ENCODE results near the gene KRTAP4-12.
"Not testable (repeated sequence)": the region's sequence is repeated elsewhere in the genome, so short reads cannot be mapped to it uniquely, and the experiment has no call there.

KRTAP4-12 gene

GRCh38 chr17:41153856-41154255, 29.9 kb upstream of the KRTAP4-12 start:
- peak in 2 of 3 donors; percentile 30 to 47 for DNase-seq
- Histone ChIP-seq H3K27ac (ENCODE audit: insufficient read depth in 1 of 2, low read depth in 1 of 2, low read length in 2 of 2, poor library complexity in 1 of 2, severe bottlenecking in 2 of 2) (no peak overlapping the region), H3K36me3 (ENCODE audit: control insufficient read depth in 4 of 4, insufficient read depth in 4 of 4, low read length in 3 of 4) (no peaks in the 10 kb centered on the region), H3K9me3 (ENCODE audit: control extremely low read depth in 1 of 5, control insufficient read depth in 4 of 5, insufficient read depth in 2 of 5, low read depth in 1 of 5, low read length in 4 of 5) (peaks cover 0 to 3% (median 0%) of the 10 kb centered on the region in 5 experiments), H3K4me1 (ENCODE audit: control extremely low read depth in 1 of 4, control insufficient read depth in 4 of 4, insufficient read depth in 4 of 4, low read length in 3 of 4) (peaks cover 0 to 8% (median 0%) of the 10 kb centered on the region in 4 experiments), H3K27me3 (replicated peaks in 2 of 5; ENCODE audit: control insufficient read depth in 4 of 5, insufficient read depth in 5 of 5, low read length in 4 of 5) (peaks cover 0 to 3% (median 0%) of the 10 kb centered on the region in 5 experiments), H3K4me3 (ENCODE audit: control insufficient read depth in 1 of 7, extremely low read depth in 1 of 7, insufficient read depth in 4 of 7, low read depth in 2 of 7, low read length in 6 of 7) (no peak overlapping the region)
- WGBS (ENCODE audit: insufficient coverage) = 20% methylated on average over 1 of the region's 2 CpGs
- ChIA-PET CTCF (no interaction called here), POLR2A (no interaction called here)

DNA sequence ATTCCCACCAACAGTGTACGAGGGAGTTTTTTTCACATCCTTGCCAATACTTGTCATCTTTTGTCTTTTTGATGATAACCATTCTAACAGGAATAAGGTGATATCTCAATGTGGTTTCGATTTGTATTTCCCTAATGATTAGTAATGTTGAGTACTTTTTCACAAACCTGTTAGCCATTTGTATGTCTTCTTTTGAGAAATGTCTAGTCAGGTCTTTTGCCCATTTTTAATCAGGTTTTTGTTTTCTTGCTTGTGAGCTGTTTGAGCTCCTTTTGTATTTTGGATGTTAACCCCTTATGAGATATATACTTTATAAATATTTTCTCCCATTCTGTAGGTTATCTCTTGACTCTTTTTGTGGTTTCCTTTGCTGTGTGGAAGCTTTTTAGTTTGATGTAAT, 27.5 kb upstream of the KRTAP4-12 start:
- CTCF ChIA-PET = no interaction called here
- 100% methylated on average over 1 of the region's 2 CpGs for WGBS (ENCODE audit: insufficient coverage)

DNA sequence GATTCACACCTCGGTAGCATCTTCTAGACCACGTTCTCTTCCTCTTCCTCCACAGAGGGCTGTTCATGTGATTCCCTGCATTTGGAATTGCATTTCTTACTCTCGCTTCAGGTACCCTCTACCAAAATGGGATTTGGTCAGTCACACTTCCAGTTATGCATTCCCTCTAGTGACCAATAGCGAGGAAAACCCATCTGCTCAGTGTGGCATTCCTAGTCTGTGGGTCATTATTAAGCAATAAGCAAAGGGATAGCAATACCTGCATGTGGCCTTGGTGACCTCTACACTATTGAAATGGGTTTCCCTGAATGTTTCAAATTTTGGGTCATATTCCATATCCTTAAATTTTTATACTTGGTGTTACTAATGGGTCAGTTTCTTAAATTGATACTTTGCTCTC, 26.0 kb upstream of the KRTAP4-12 start:
- Histone ChIP-seq H3K27ac (ENCODE audit: insufficient read depth in 1 of 2, low read depth in 1 of 2, low read length in 2 of 2, poor library complexity in 1 of 2, severe bottlenecking in 2 of 2) (no peak overlapping the region), H3K4me3 (ENCODE audit: control insufficient read depth in 1 of 7, extremely low read depth in 1 of 7, insufficient read depth in 4 of 7, low read depth in 2 of 7, low read length in 6 of 7) (no peak overlapping the region), H3K27me3 (replicated peaks in 2 of 5; ENCODE audit: control insufficient read depth in 4 of 5, insufficient read depth in 5 of 5, low read length in 4 of 5) (peaks cover 0 to 3% (median 0%) of the 10 kb centered on the region in 5 experiments), H3K4me1 (ENCODE audit: control extremely low read depth in 1 of 4, control insufficient read depth in 4 of 4, insufficient read depth in 4 of 4, low read length in 3 of 4) (peaks cover 0 to 8% (median 0%) of the 10 kb centered on the region in 4 experiments), H3K36me3 (ENCODE audit: control insufficient read depth in 4 of 4, insufficient read depth in 4 of 4, low read length in 3 of 4) (no peaks in the 10 kb centered on the region), H3K9me3 (ENCODE audit: control extremely low read depth in 1 of 5, control insufficient read depth in 4 of 5, insufficient read depth in 2 of 5, low read depth in 1 of 5, low read length in 4 of 5) (peaks cover 0 to 3% (median 0%) of the 10 kb centered on the region in 5 experiments)
- POLR2A ChIA-PET = no interaction called here
- DNase-seq = no peak
- CTCF ChIA-PET = interaction anchor here (0.6 kb wide), 1 partner anchor 9 kb away, joined by 3 read pairs; no protein-coding TSS in a partner anchor
- WGBS (ENCODE audit: insufficient coverage) = 95% methylated on average over 4 of the region's 4 CpGs

More for the DNA sequence above, 27.5 kb upstream of the KRTAP4-12 start:
- Histone ChIP-seq H3K27me3 (replicated peaks in 2 of 5; ENCODE audit: control insufficient read depth in 4 of 5, insufficient read depth in 5 of 5, low read length in 4 of 5) (peaks cover 0 to 3% (median 0%) of the 10 kb centered on the region in 5 experiments), H3K27ac (ENCODE audit: insufficient read depth in 1 of 2, low read depth in 1 of 2, low read length in 2 of 2, poor library complexity in 1 of 2, severe bottlenecking in 2 of 2) (no peak overlapping the region), H3K9me3 (ENCODE audit: control extremely low read depth in 1 of 5, control insufficient read depth in 4 of 5, insufficient read depth in 2 of 5, low read depth in 1 of 5, low read length in 4 of 5) (peaks cover 0 to 3% (median 0%) of the 10 kb centered on the region in 5 experiments), H3K4me3 (ENCODE audit: control insufficient read depth in 1 of 7, extremely low read depth in 1 of 7, insufficient read depth in 4 of 7, low read depth in 2 of 7, low read length in 6 of 7) (no peak overlapping the region), H3K4me1 (ENCODE audit: control extremely low read depth in 1 of 4, control insufficient read depth in 4 of 4, insufficient read depth in 4 of 4, low read length in 3 of 4) (peaks cover 0 to 8% (median 0%) of the 10 kb centered on the region in 4 experiments), H3K36me3 (ENCODE audit: control insufficient read depth in 4 of 4, insufficient read depth in 4 of 4, low read length in 3 of 4) (no peaks in the 10 kb centered on the region)
- POLR2A ChIA-PET = no interaction called here
- DNase-seq = no peak

- peaks cover 0 to 8% (median 0%) of the 10 kb centered on the region in 4 experiments for H3K4me1 ChIP-seq (ENCODE audit: control extremely low read depth in 1 of 4, control insufficient read depth in 4 of 4, insufficient read depth in 4 of 4, low read length in 3 of 4)
- DNase-seq = no peak
- 50% methylated on average over 2 of the region's 2 CpGs for WGBS (ENCODE audit: insufficient coverage)
- H3K27me3 ChIP-seq (replicated peaks in 2 of 5; ENCODE audit: control insufficient read depth in 4 of 5, insufficient read depth in 5 of 5, low read length in 4 of 5) = peaks cover 0 to 3% (median 0%) of the 10 kb centered on the region in 5 experiments
- ChIA-PET POLR2A (no interaction called here), CTCF (no interaction called here)
- H3K36me3 ChIP-seq (ENCODE audit: control insufficient read depth in 4 of 4, insufficient read depth in 4 of 4, low read length in 3 of 4) = no peaks in the 10 kb centered on the region
- H3K27ac ChIP-seq (ENCODE audit: insufficient read depth in 1 of 2, low read depth in 1 of 2, low read length in 2 of 2, poor library complexity in 1 of 2, severe bottlenecking in 2 of 2) = no peak within 1 kb of the TSS
- peaks cover 0 to 3% (median 0%) of the 10 kb centered on the region in 5 experiments for H3K9me3 ChIP-seq (ENCODE audit: control extremely low read depth in 1 of 5, control insufficient read depth in 4 of 5, insufficient read depth in 2 of 5, low read depth in 1 of 5, low read length in 4 of 5)
- H3K4me3 ChIP-seq (ENCODE audit: control insufficient read depth in 1 of 7, extremely low read depth in 1 of 7, insufficient read depth in 4 of 7, low read depth in 2 of 7, low read length in 6 of 7) = no peak within 1 kb of the TSS
These were observed 25.6 kb upstream of the KRTAP4-12 start, which contains the start of gene KRTAP4-5 for GRCh38 chr17:41149652-41149985. Gene KRTAP4-5, minus strand, starts transcription at chr17:41149825. Its CDS starts 58 bp downstream, at chr17:41149767.

GRCh38 chr17:41148971-41149651, 25.1 kb upstream of the KRTAP4-12 start:
- POLR2A ChIA-PET; H3K27ac ChIP-seq (ENCODE audit: insufficient read depth in 1 of 2, low read depth in 1 of 2, low read length in 2 of 2, poor library complexity in 1 of 2, severe bottlenecking in 2 of 2); CTCF ChIA-PET; H3K9me3 ChIP-seq (ENCODE audit: control extremely low read depth in 1 of 5, control insufficient read depth in 4 of 5, insufficient read depth in 2 of 5, low read depth in 1 of 5, low read length in 4 of 5); H3K36me3 ChIP-seq (ENCODE audit: control insufficient read depth in 4 of 4, insufficient read depth in 4 of 4, low read length in 3 of 4); H3K4me3 ChIP-seq (ENCODE audit: control insufficient read depth in 1 of 7, extremely low read depth in 1 of 7, insufficient read depth in 4 of 7, low read depth in 2 of 7, low read length in 6 of 7); DNase-seq; H3K4me1 ChIP-seq (ENCODE audit: control extremely low read depth in 1 of 4, control insufficient read depth in 4 of 4, insufficient read depth in 4 of 4, low read length in 3 of 4); H3K27me3 ChIP-seq (replicated peaks in 2 of 5; ENCODE audit: control insufficient read depth in 4 of 5, insufficient read depth in 5 of 5, low read length in 4 of 5): not testable (repeated sequence)
- 96% methylated on average over 9 of the region's 10 CpGs for WGBS (ENCODE audit: insufficient coverage)

- ChIA-PET CTCF (no interaction called here), POLR2A (no interaction called here)
- peaks cover 0 to 12% (median 4%) of the 10 kb centered on the region in 5 experiments for H3K9me3 ChIP-seq (ENCODE audit: control extremely low read depth in 1 of 5, control insufficient read depth in 4 of 5, insufficient read depth in 2 of 5, low read depth in 1 of 5, low read length in 4 of 5)
- WGBS (ENCODE audit: insufficient coverage) = 100% methylated on average over 2 of the region's 2 CpGs
- peaks cover 0 to 3% (median 0%) of the 10 kb centered on the region in 5 experiments for H3K27me3 ChIP-seq (replicated peaks in 2 of 5; ENCODE audit: control insufficient read depth in 4 of 5, insufficient read depth in 5 of 5, low read length in 4 of 5)
- no peaks in the 10 kb centered on the region for H3K36me3 ChIP-seq (ENCODE audit: control insufficient read depth in 4 of 4, insufficient read depth in 4 of 4, low read length in 3 of 4)
- no peak for DNase-seq
- H3K4me1 ChIP-seq (ENCODE audit: control extremely low read depth in 1 of 4, control insufficient read depth in 4 of 4, insufficient read depth in 4 of 4, low read length in 3 of 4) = no peaks in the 10 kb centered on the region
- H3K4me3 ChIP-seq (ENCODE audit: control insufficient read depth in 1 of 7, extremely low read depth in 1 of 7, insufficient read depth in 4 of 7, low read depth in 2 of 7, low read length in 6 of 7) = no peak overlapping the region
- no peak overlapping the region for H3K27ac ChIP-seq (ENCODE audit: insufficient read depth in 1 of 2, low read depth in 1 of 2, low read length in 2 of 2, poor library complexity in 1 of 2, severe bottlenecking in 2 of 2)
These were observed 23.7 kb upstream of the KRTAP4-12 start for GRCh38 chr17:41147531-41148204.

DNA sequence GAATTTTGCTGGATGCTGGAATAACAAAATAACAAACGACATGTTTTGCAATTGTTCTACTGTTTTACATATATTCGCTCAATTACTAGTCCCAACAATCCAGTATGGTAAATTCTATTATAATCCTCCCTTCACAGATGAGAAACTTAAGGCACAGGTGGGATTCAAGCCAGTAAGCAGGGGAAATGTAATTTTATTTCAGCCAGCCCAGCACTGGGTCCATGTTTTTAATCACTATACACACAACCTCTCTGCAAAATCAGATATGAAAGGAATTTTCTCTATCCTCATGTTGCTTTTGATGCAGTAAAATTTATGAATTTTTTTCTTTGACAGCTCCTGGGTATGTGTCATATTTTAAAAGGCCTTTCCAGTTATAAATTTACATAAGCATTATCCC, 21.3 kb upstream of the KRTAP4-12 start:
- peaks cover 0 to 2% (median 0%) of the 10 kb centered on the region in 5 experiments for H3K27me3 ChIP-seq (replicated peaks in 2 of 5; ENCODE audit: control insufficient read depth in 4 of 5, insufficient read depth in 5 of 5, low read length in 4 of 5)
- no peaks in the 10 kb centered on the region for H3K36me3 ChIP-seq (ENCODE audit: control insufficient read depth in 4 of 4, insufficient read depth in 4 of 4, low read length in 3 of 4)
- no CpG with 5 or more reads among the region's 2 CpGs for WGBS (ENCODE audit: insufficient coverage)
- no peak overlapping the region for H3K4me3 ChIP-seq (ENCODE audit: control insufficient read depth in 1 of 7, extremely low read depth in 1 of 7, insufficient read depth in 4 of 7, low read depth in 2 of 7, low read length in 6 of 7)
- ChIA-PET CTCF (no interaction called here), POLR2A (no interaction called here)
- peaks cover 1 to 26% (median 4%) of the 10 kb centered on the region in 5 experiments for H3K9me3 ChIP-seq (ENCODE audit: control extremely low read depth in 1 of 5, control insufficient read depth in 4 of 5, insufficient read depth in 2 of 5, low read depth in 1 of 5, low read length in 4 of 5)
- no peak for DNase-seq
- H3K27ac ChIP-seq (ENCODE audit: insufficient read depth in 1 of 2, low read depth in 1 of 2, low read length in 2 of 2, poor library complexity in 1 of 2, severe bottlenecking in 2 of 2) = no peak overlapping the region
- no peaks in the 10 kb centered on the region for H3K4me1 ChIP-seq (ENCODE audit: control extremely low read depth in 1 of 4, control insufficient read depth in 4 of 4, insufficient read depth in 4 of 4, low read length in 3 of 4)
